PFSK-1 (cell line): ENCODE results near the gene RAB3GAP1.

Experiments
- POLR2AphosphoS5 ChIP-seq: IDR thresholded peaks from 2 replicates; pipeline ENCODE4 v1.6.1; 2012; ENCODE audit warnings: low read depth, mild to moderate bottlenecking, control low read depth, low read length, moderate library complexity
- SIN3A ChIP-seq: IDR thresholded peaks from 2 replicates; pipeline ENCODE4 v1.6.1; 2012; ENCODE audit warnings: mild to moderate bottlenecking, low read length, moderate library complexity, borderline replicate concordance; ENCODE audit not compliant: insufficient read depth
- TAF1 ChIP-seq: IDR thresholded peaks from 2 replicates; pipeline ENCODE4 v1.6.1; 2012; ENCODE audit warnings: low read length, control low read depth, borderline replicate concordance; ENCODE audit not compliant: insufficient read depth
- TF ChIP-seq, protein P1 (sequence below), 2 experiments: IDR thresholded peaks; 2 replicates each; pipeline versions ENCODE4 v1.6.1 to v1.8.0; 2011 to 2012; ENCODE audit warnings: low read depth in 2 of 2, low read length in 2 of 2, control low read depth in 1 of 2, inconsistent platforms in 1 of 2, mild to moderate bottlenecking in 1 of 2, moderate library complexity in 1 of 2; ENCODE audit not compliant: insufficient read depth in 1 of 2

DNA sequence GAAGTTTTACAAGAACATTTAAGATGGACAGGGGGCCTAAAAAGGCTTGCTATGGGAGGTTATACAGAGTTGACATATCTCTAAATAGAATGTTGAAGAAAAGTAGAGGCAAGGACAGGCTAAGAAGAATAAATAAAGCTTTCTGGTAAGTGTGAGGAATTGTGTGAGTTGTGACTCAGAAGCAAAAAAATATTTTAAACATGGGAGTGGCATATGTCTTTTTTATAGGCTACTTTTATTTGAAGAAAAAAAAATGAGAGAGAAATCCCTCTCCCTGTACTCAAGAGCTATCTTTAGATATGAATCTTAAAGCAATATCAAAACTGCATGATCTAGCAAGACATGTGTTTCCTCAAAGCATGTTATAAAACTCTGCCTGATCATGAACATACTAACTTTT is 41.1 kb downstream of the RAB3GAP1 start:
- TF ChIP-seq POLR2AphosphoS5 (no peak), TAF1 (no peak), SIN3A (no peak)
- TF ChIP-seq, protein P1, sequence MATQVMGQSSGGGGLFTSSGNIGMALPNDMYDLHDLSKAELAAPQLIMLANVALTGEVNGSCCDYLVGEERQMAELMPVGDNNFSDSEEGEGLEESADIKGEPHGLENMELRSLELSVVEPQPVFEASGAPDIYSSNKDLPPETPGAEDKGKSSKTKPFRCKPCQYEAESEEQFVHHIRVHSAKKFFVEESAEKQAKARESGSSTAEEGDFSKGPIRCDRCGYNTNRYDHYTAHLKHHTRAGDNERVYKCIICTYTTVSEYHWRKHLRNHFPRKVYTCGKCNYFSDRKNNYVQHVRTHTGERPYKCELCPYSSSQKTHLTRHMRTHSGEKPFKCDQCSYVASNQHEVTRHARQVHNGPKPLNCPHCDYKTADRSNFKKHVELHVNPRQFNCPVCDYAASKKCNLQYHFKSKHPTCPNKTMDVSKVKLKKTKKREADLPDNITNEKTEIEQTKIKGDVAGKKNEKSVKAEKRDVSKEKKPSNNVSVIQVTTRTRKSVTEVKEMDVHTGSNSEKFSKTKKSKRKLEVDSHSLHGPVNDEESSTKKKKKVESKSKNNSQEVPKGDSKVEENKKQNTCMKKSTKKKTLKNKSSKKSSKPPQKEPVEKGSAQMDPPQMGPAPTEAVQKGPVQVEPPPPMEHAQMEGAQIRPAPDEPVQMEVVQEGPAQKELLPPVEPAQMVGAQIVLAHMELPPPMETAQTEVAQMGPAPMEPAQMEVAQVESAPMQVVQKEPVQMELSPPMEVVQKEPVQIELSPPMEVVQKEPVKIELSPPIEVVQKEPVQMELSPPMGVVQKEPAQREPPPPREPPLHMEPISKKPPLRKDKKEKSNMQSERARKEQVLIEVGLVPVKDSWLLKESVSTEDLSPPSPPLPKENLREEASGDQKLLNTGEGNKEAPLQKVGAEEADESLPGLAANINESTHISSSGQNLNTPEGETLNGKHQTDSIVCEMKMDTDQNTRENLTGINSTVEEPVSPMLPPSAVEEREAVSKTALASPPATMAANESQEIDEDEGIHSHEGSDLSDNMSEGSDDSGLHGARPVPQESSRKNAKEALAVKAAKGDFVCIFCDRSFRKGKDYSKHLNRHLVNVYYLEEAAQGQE (IDR thresholded peaks at IDR 0.05; ENCODE audit: insufficient read depth in 1 of 2, low read depth in 2 of 2, low read length in 2 of 2) = no peak
